Calu3 (cell line): ENCODE results near the gene CFAP20. TPM values are rescaled to one million over a fixed set of nuclear protein-coding genes. Genes with fewer than 3 reads are reported as not detected.

ENCODE experiments used
- BruUV-seq: library from RNA; stranded (reverse); fragments of 400-500 nt; replicated peaks from 2 replicates; lab custom pipeline; 2021; lab: Mats Ljungman, UMichigan
- CTCF ChIA-PET: fragments of 300-600 bp; sonication (Branson Sonifier 250); formaldehyde crosslinking; loops from one replicate; lab custom pipeline; 2022; ENCODE audit warnings: antibody characterized with exemption; lab: Charles Lee
- DNase-seq: peaks from one replicate; pipeline ENCODE4 v3.0.0; 2022
- H3K27ac Mint-ChIP-seq: one replicate; pipeline ENCODE4 v1.8.0; 2022; ENCODE audit warnings: mixed read lengths; ENCODE audit not compliant: unreplicated experiment
- H3K27me3 Mint-ChIP-seq: one replicate; pipeline ENCODE4 v1.8.0; 2022; ENCODE audit warnings: mixed read lengths; ENCODE audit not compliant: unreplicated experiment
- H3K36me3 Mint-ChIP-seq: one replicate; pipeline ENCODE4 v1.8.0; 2022; ENCODE audit warnings: mild to moderate bottlenecking, moderate library complexity, mixed read lengths; ENCODE audit not compliant: insufficient read depth, unreplicated experiment
- H3K4me1 Mint-ChIP-seq: one replicate; pipeline ENCODE4 v1.8.0; 2022; ENCODE audit warnings: mild to moderate bottlenecking, low read depth, mixed read lengths; ENCODE audit not compliant: unreplicated experiment
- H3K4me3 Mint-ChIP-seq: one replicate; pipeline ENCODE4 v1.8.0; 2022; ENCODE audit warnings: mild to moderate bottlenecking, low read depth, moderate library complexity, mixed read lengths; ENCODE audit not compliant: unreplicated experiment
- H3K9me3 Mint-ChIP-seq: one replicate; pipeline ENCODE4 v1.8.0; 2022; ENCODE audit warnings: low read depth, mixed read lengths; ENCODE audit not compliant: unreplicated experiment
- CTCF ChIP-seq: fragments of 200-600 bp; IDR thresholded peaks from one replicate; pipeline ENCODE4 v1.8.0; 2022; ENCODE audit warnings: antibody characterized with exemption; ENCODE audit not compliant: unreplicated experiment
- intact Hi-C: fragments of 100-400 bp; cut with micrococcal nuclease; formaldehyde crosslinking; loops from one replicate; pipeline ENCODE4 v1.10.0; 2022; ENCODE audit not compliant: unreplicated experiment
- total RNA-seq: library from RNA; stranded (reverse); gene quantifications from 2 replicates; pipeline ENCODE4 v1.2.3, GENCODE V29; 2022

Gene CFAP20
- total RNA-seq, 1 experiment from 2014 or later = 63.8 TPM

- Mint-ChIP-seq H3K4me3 (peak overlapping the region; percentile 68), H3K27me3 (no peaks in the 10 kb centered on the region), H3K36me3 (peaks cover 35% of the 10 kb centered on the region), H3K9me3 (no peaks in the 10 kb centered on the region), H3K27ac (no peak overlapping the region), H3K4me1 (peaks cover 50% of the 10 kb centered on the region)
- BruUV-seq = no TSS peak
- no peak for DNase-seq
- CTCF ChIA-PET = interaction anchor here (0.6 to 3.0 kb wide), 5 partner anchors 43 to 105 kb away, joined by 3 to 8 read pairs (median 4); no protein-coding TSS in a partner anchor
- no peak for TF ChIP-seq CTCF
- intact Hi-C loops = loop anchor here (5.0 to 10.0 kb wide), 3 partner anchors 234 to 392 kb away; partner anchors contain the start of gene KATNB1
Measured at GRCh38 chr16:58126451-58126961, 2.7 kb downstream of the CFAP20 start.

- no TSS peak for BruUV-seq
Measured at GRCh38 chr16:58125781-58126335, 3.3 kb downstream of the CFAP20 start.

GRCh38 chr16:58125041-58125440 is 4.1 kb downstream of the CFAP20 start:
- intact Hi-C loops = loop anchor here (5.0 to 10.0 kb wide), 3 partner anchors 233 to 390 kb away; partner anchors contain the start of gene KATNB1
- Mint-ChIP-seq H3K4me3 (no peak overlapping the region), H3K36me3 (peaks cover 34% of the 10 kb centered on the region), H3K9me3 (no peaks in the 10 kb centered on the region), H3K27ac (no peak overlapping the region), H3K4me1 (peaks cover 63% of the 10 kb centered on the region), H3K27me3 (no peaks in the 10 kb centered on the region)
- no peak for DNase-seq
- CTCF ChIA-PET = interaction anchor here (0.6 to 3.0 kb wide), 5 partner anchors 70 to 553 kb away, joined by 3 to 8 read pairs (median 5); no protein-coding TSS in a partner anchor
- no TSS peak for BruUV-seq
- TF ChIP-seq CTCF = no peak

More at GRCh38 chr16:58125781-58126335, 3.3 kb downstream of the CFAP20 start:
- intact Hi-C loops = loop anchor here (5.0 to 10.0 kb wide), 3 partner anchors 234 to 391 kb away; partner anchors contain the start of gene KATNB1
- Mint-ChIP-seq H3K4me1 (peaks cover 55% of the 10 kb centered on the region), H3K27me3 (no peaks in the 10 kb centered on the region), H3K9me3 (no peaks in the 10 kb centered on the region), H3K27ac (peak overlapping the region; percentile 41), H3K4me3 (no peak overlapping the region), H3K36me3 (peaks cover 35% of the 10 kb centered on the region)
- DNase-seq = no peak
- CTCF ChIA-PET = interaction anchor here (0.6 to 3.0 kb wide), 7 partner anchors 42 to 535 kb away, joined by 3 to 8 read pairs (median 4); no protein-coding TSS in a partner anchor
- TF ChIP-seq CTCF = no peak

- TF ChIP-seq CTCF = no peak
- H3K27ac Mint-ChIP-seq = no peak overlapping the region
- H3K4me1 Mint-ChIP-seq = peaks cover 68% of the 10 kb centered on the region
- CTCF ChIA-PET = interaction anchor here (0.6 to 1.2 kb wide), 2 partner anchors 70 to 553 kb away, joined by 5 to 7 read pairs; no protein-coding TSS in a partner anchor
- no peak overlapping the region for H3K4me3 Mint-ChIP-seq
- no peaks in the 10 kb centered on the region for H3K9me3 Mint-ChIP-seq
- H3K36me3 Mint-ChIP-seq = peaks cover 30% of the 10 kb centered on the region
- no peaks in the 10 kb centered on the region for H3K27me3 Mint-ChIP-seq
- intact Hi-C loops = loop anchor here (10.0 kb wide), 2 partner anchors 370 to 390 kb away; partner anchors contain the start of gene KATNB1
- no TSS peak for BruUV-seq
- no peak for DNase-seq
Measured at GRCh38 chr16:58124601-58124915, 4.6 kb downstream of the CFAP20 start.
